Calu3 (cell line): ENCODE data around the gene RFESD. TPM values are rescaled to one million over a fixed set of nuclear protein-coding genes. Genes with fewer than 3 reads are reported as not detected.

Experiments
- BruUV-seq: library from RNA; stranded (reverse); fragments of 400-500 nt; replicated peaks from 2 replicates; lab custom pipeline; 2021; lab: Mats Ljungman, UMichigan
- CTCF ChIA-PET: fragments of 300-600 bp; sonication (Branson Sonifier 250); formaldehyde crosslinking; loops from one replicate; lab custom pipeline; 2022; ENCODE audit warnings: antibody characterized with exemption; lab: Charles Lee
- DNase-seq: peaks from one replicate; pipeline ENCODE4 v3.0.0; 2022
- H3K27ac Mint-ChIP-seq: one replicate; pipeline ENCODE4 v1.8.0; 2022; ENCODE audit warnings: mixed read lengths; ENCODE audit not compliant: unreplicated experiment
- H3K27me3 Mint-ChIP-seq: one replicate; pipeline ENCODE4 v1.8.0; 2022; ENCODE audit warnings: mixed read lengths; ENCODE audit not compliant: unreplicated experiment
- H3K36me3 Mint-ChIP-seq: one replicate; pipeline ENCODE4 v1.8.0; 2022; ENCODE audit warnings: mild to moderate bottlenecking, moderate library complexity, mixed read lengths; ENCODE audit not compliant: insufficient read depth, unreplicated experiment
- H3K4me1 Mint-ChIP-seq: one replicate; pipeline ENCODE4 v1.8.0; 2022; ENCODE audit warnings: mild to moderate bottlenecking, low read depth, mixed read lengths; ENCODE audit not compliant: unreplicated experiment
- H3K4me3 Mint-ChIP-seq: one replicate; pipeline ENCODE4 v1.8.0; 2022; ENCODE audit warnings: mild to moderate bottlenecking, low read depth, moderate library complexity, mixed read lengths; ENCODE audit not compliant: unreplicated experiment
- H3K9me3 Mint-ChIP-seq: one replicate; pipeline ENCODE4 v1.8.0; 2022; ENCODE audit warnings: low read depth, mixed read lengths; ENCODE audit not compliant: unreplicated experiment
- CTCF ChIP-seq: fragments of 200-600 bp; IDR thresholded peaks from one replicate; pipeline ENCODE4 v1.8.0; 2022; ENCODE audit warnings: antibody characterized with exemption; ENCODE audit not compliant: unreplicated experiment
- intact Hi-C: fragments of 100-400 bp; cut with micrococcal nuclease; formaldehyde crosslinking; loops from one replicate; pipeline ENCODE4 v1.10.0; 2022; ENCODE audit not compliant: unreplicated experiment
- total RNA-seq: library from RNA; stranded (reverse); gene quantifications from 2 replicates; pipeline ENCODE4 v1.2.3, GENCODE V29; 2022

The RFESD gene
- total RNA-seq, 1 experiment from 2014 or later = 2.9 TPM

- H3K4me3 Mint-ChIP-seq = no peak overlapping the region
- BruUV-seq = no TSS peak
Measured at GRCh38 chr5:95664204-95664786, 17.7 kb downstream of the RFESD start.

DNA sequence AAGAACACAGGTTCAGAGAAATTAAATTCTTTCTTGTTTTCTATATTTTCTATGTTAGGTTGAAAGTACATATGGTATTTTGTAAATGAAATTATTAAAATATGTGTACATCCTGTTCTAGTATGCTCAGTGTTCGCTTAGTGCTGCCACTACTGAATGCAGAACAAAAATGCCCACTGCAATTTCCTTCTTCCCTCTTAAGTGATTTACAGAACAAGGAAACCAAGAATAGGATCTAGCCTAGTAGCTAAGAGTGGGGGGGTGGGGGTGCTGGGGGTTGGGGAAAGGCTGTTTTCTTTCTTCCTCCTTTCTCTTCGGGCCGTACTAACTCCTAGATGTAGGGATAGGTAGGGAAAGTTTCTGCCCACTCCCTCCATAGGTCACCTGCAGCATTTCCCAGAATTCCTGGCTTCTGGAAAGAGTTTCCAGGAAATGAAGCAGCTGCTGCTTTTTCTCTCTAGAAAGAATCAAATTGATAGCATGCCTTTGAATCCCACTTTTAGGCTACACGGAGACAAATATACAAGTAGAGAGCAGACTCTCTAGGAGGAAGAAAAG is 20.6 kb downstream of the RFESD start:
- Mint-ChIP-seq H3K27ac (no peak overlapping the region), H3K27me3 (no peaks in the 10 kb centered on the region), H3K4me1 (no peaks in the 10 kb centered on the region), H3K36me3 (no peaks in the 10 kb centered on the region), H3K9me3 (no peaks in the 10 kb centered on the region), H3K4me3 (no peak overlapping the region)
- intact Hi-C loops = no loop called here
- no peak for DNase-seq
- CTCF ChIA-PET = interaction anchor here (1.2 kb wide), 1 partner anchor 34 kb away, joined by 3 read pairs; no protein-coding TSS in a partner anchor
- TF ChIP-seq CTCF = no peak
- BruUV-seq = no TSS peak

More at GRCh38 chr5:95664204-95664786, 17.7 kb downstream of the RFESD start:
- H3K27ac Mint-ChIP-seq = no peak overlapping the region
- CTCF ChIA-PET = interaction anchor here (0.6 to 1.0 kb wide), 3 partner anchors 71 to 128 kb away, joined by 4 to 14 read pairs (median 5); no protein-coding TSS in a partner anchor
- intact Hi-C loops = loop anchor here (1.0 to 2.0 kb wide), 4 partner anchors 67 to 183 kb away; partner anchors contain the start of gene RHOBTB3
- peak; percentile 31 for DNase-seq
- H3K27me3 Mint-ChIP-seq = no peaks in the 10 kb centered on the region
- peak; percentile 62 for TF ChIP-seq CTCF
- no peaks in the 10 kb centered on the region for H3K36me3 Mint-ChIP-seq
- H3K9me3 Mint-ChIP-seq = no peaks in the 10 kb centered on the region
- no peaks in the 10 kb centered on the region for H3K4me1 Mint-ChIP-seq

DNA sequence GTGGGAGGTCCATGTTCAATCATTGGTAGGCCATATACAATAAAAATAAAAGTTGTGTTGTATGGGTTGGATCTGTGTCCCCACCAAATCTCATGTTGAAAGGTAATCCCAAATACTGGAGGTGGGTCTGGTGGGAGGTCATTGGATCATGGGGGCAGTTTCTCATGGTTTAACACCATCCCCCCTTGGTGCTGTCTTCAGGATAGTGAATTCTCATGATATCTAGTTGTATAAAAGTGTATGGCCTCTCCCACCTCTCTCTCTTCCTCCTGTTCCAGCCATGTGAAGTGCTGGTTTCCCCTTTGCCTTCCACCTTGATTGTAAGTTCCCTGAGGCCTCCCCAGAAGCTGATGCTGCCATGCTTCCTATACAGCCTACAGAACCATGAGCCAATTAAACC is 21.1 kb downstream of the RFESD start:
- no peak for TF ChIP-seq CTCF
- BruUV-seq = no TSS peak
- no peak for DNase-seq
- H3K27ac Mint-ChIP-seq = no peak overlapping the region
- intact Hi-C loops = no loop called here
- no peaks in the 10 kb centered on the region for H3K36me3 Mint-ChIP-seq
- no peak overlapping the region for H3K4me3 Mint-ChIP-seq
- CTCF ChIA-PET = interaction anchor here (1.2 kb wide), 1 partner anchor 34 kb away, joined by 3 read pairs; no protein-coding TSS in a partner anchor
- no peaks in the 10 kb centered on the region for H3K9me3 Mint-ChIP-seq
- no peaks in the 10 kb centered on the region for H3K4me1 Mint-ChIP-seq
- H3K27me3 Mint-ChIP-seq = no peaks in the 10 kb centered on the region

GRCh38 chr5:95668216-95668615 is 21.6 kb downstream of the RFESD start:
- intact Hi-C loops = no loop called here
- BruUV-seq = no TSS peak
- DNase-seq = no peak
- Mint-ChIP-seq H3K4me3 (no peak overlapping the region), H3K4me1 (no peaks in the 10 kb centered on the region), H3K27me3 (no peaks in the 10 kb centered on the region), H3K27ac (no peak overlapping the region), H3K9me3 (no peaks in the 10 kb centered on the region), H3K36me3 (no peaks in the 10 kb centered on the region)
- CTCF ChIA-PET = interaction anchor here (1.2 kb wide), 1 partner anchor 33 kb away, joined by 3 read pairs; no protein-coding TSS in a partner anchor
- TF ChIP-seq CTCF = no peak
